Panc1 (cell line): ENCODE data around the gene SLC44A3. TPM values are rescaled to one million over a fixed set of nuclear protein-coding genes. Genes with fewer than 3 reads are reported as not detected.

ENCODE experiments used
- ATAC-seq: fragments of 200-7000 bp; cut with Tn5 transposase; 2 replicates; pipeline ENCODE4 v1.9.1; 2020; ENCODE audit warnings: mild to moderate bottlenecking, moderate library complexity
- BruUV-seq: library from RNA; stranded (reverse); fragments of 400-500 nt; replicated peaks from 2 replicates; lab custom pipeline; 2021; lab: Mats Ljungman, UMichigan
- CTCF ChIA-PET: fragments of 300-600 bp; sonication (Branson Sonifier 250); formaldehyde crosslinking; loops from one replicate; lab custom pipeline; 2022; ENCODE audit warnings: antibody characterized with exemption; lab: Charles Lee
- POLR2A ChIA-PET: fragments of 300-600 bp; sonication (Branson Sonifier 250); formaldehyde crosslinking; loops from one replicate; lab custom pipeline; 2022; ENCODE audit warnings: antibody characterized with exemption; lab: Charles Lee
- DNase-seq: peaks from one replicate; pipeline ENCODE4 v3.0.0-alpha.2; 2010; ENCODE audit warnings: low read depth, low spot score
- H3K27ac ChIP-seq: 2 replicates; pipeline ENCODE4 v1.5.1; 2011; ENCODE audit warnings: mild to moderate bottlenecking, low read length, inconsistent platforms
- H3K27me3 ChIP-seq: fragments of 200-500 bp; sonication (Bioruptor generic); 2 replicates; pipeline ENCODE4 v1.6.0; 2014; ENCODE audit warnings: low read length, inconsistent platforms; ENCODE audit not compliant: control insufficient read depth, insufficient read depth
- H3K36me3 ChIP-seq: fragments of 200-500 bp; sonication (Bioruptor generic); 2 replicates; pipeline ENCODE4 v1.5.1; 2014; ENCODE audit warnings: inconsistent platforms, mild to moderate bottlenecking, low read length, moderate library complexity; ENCODE audit not compliant: control insufficient read depth, insufficient read depth
- H3K4me1 ChIP-seq: 2 replicates; pipeline ENCODE4 v1.5.1; 2011; ENCODE audit warnings: inconsistent platforms, mild to moderate bottlenecking, low read length, moderate library complexity; ENCODE audit not compliant: control insufficient read depth, insufficient read depth
- H3K4me3 ChIP-seq, 2 experiments: 2 replicates each; pipeline ENCODE4 v1.5.1; 2011 to 2012; ENCODE audit warnings: low read depth in 2 of 2, low read length in 2 of 2, mild to moderate bottlenecking in 2 of 2, inconsistent platforms in 1 of 2, moderate library complexity in 1 of 2
- H3K9me3 ChIP-seq: fragments of 200-500 bp; sonication (Bioruptor generic); 2 replicates; pipeline ENCODE4 v1.5.1; 2014; ENCODE audit warnings: low read depth, mild to moderate bottlenecking, inconsistent platforms, low read length, moderate library complexity; ENCODE audit not compliant: control insufficient read depth, insufficient read depth
- POLR2AphosphoS5 ChIP-seq: IDR thresholded peaks from 2 replicates; pipeline ENCODE4 v1.6.1; 2012; ENCODE audit warnings: mild to moderate bottlenecking, low read depth, low read length, moderate library complexity
- SIN3A ChIP-seq: IDR thresholded peaks from 2 replicates; pipeline ENCODE4 v1.6.1; 2012; ENCODE audit warnings: low read depth, mild to moderate bottlenecking, low read length, moderate library complexity, borderline replicate concordance; ENCODE audit not compliant: insufficient read depth
- TCF7L2 ChIP-seq: IDR thresholded peaks from 2 replicates; pipeline ENCODE4 v1.6.1; 2011; ENCODE audit warnings: mild to moderate bottlenecking, low read depth, low read length, inconsistent platforms
- in situ Hi-C: cut with HindIII; loops from 2 replicates; pipeline ENCODE4 v1.10.0; 2016; ENCODE audit warnings: low sequenced_read_pairs, low pct_unique_long_range_greater_than_20kb
- intact Hi-C: fragments of 100-400 bp; cut with micrococcal nuclease; formaldehyde crosslinking; loops from one replicate; pipeline ENCODE4 v1.10.0; 2022; ENCODE audit not compliant: unreplicated experiment
- total RNA-seq: library from RNA; stranded (reverse); gene quantifications from one replicate; pipeline ENCODE4 v1.2.1, GENCODE V29; 2021; ENCODE audit not compliant: unreplicated experiment
- TF ChIP-seq, protein P1 (sequence below): fragments of 450-650 bp; IDR thresholded peaks from 2 replicates; pipeline ENCODE4 v1.5.1; 2017; ENCODE audit warnings: mild to moderate bottlenecking
- TF ChIP-seq, protein P2 (sequence below), 2 experiments: IDR thresholded peaks; 2 replicates each; pipeline ENCODE4 v1.6.1; 2011 to 2012; ENCODE audit warnings: low read depth in 2 of 2, control low read depth in 1 of 2, low read length in 1 of 2, mild to moderate bottlenecking in 1 of 2, moderate library complexity in 1 of 2; ENCODE audit not compliant: insufficient read depth in 1 of 2

SLC44A3 gene
- total RNA-seq, 1 experiment from 2014 or later: 1.3 TPM

DNA sequence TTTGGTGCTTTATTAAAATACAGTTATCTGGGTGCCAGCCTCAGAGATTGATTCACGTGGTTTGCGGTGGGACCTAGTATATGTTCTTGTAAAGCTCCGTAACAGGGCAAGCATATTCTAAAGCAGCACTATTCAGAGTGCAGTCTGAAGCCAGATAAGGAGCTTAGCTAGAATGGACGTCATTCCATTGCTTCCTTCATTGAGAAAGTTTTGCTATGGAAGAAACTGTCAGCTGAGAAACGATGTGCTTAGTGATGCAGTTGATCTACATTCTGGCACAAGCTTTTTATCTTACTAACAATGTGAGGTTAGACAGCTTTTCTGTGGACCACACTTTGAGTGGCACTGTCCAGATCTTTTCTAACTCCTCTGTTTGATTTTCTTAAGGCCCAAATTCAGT lies 26.2 kb downstream of the SLC44A3 start:
- TF ChIP-seq POLR2AphosphoS5 (no peak), TCF7L2 (no peak), SIN3A (no peak)
- TF ChIP-seq, protein P1, sequence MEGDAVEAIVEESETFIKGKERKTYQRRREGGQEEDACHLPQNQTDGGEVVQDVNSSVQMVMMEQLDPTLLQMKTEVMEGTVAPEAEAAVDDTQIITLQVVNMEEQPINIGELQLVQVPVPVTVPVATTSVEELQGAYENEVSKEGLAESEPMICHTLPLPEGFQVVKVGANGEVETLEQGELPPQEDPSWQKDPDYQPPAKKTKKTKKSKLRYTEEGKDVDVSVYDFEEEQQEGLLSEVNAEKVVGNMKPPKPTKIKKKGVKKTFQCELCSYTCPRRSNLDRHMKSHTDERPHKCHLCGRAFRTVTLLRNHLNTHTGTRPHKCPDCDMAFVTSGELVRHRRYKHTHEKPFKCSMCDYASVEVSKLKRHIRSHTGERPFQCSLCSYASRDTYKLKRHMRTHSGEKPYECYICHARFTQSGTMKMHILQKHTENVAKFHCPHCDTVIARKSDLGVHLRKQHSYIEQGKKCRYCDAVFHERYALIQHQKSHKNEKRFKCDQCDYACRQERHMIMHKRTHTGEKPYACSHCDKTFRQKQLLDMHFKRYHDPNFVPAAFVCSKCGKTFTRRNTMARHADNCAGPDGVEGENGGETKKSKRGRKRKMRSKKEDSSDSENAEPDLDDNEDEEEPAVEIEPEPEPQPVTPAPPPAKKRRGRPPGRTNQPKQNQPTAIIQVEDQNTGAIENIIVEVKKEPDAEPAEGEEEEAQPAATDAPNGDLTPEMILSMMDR: no peak
- TF ChIP-seq, protein P2, sequence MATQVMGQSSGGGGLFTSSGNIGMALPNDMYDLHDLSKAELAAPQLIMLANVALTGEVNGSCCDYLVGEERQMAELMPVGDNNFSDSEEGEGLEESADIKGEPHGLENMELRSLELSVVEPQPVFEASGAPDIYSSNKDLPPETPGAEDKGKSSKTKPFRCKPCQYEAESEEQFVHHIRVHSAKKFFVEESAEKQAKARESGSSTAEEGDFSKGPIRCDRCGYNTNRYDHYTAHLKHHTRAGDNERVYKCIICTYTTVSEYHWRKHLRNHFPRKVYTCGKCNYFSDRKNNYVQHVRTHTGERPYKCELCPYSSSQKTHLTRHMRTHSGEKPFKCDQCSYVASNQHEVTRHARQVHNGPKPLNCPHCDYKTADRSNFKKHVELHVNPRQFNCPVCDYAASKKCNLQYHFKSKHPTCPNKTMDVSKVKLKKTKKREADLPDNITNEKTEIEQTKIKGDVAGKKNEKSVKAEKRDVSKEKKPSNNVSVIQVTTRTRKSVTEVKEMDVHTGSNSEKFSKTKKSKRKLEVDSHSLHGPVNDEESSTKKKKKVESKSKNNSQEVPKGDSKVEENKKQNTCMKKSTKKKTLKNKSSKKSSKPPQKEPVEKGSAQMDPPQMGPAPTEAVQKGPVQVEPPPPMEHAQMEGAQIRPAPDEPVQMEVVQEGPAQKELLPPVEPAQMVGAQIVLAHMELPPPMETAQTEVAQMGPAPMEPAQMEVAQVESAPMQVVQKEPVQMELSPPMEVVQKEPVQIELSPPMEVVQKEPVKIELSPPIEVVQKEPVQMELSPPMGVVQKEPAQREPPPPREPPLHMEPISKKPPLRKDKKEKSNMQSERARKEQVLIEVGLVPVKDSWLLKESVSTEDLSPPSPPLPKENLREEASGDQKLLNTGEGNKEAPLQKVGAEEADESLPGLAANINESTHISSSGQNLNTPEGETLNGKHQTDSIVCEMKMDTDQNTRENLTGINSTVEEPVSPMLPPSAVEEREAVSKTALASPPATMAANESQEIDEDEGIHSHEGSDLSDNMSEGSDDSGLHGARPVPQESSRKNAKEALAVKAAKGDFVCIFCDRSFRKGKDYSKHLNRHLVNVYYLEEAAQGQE (IDR thresholded peaks at IDR 0.05; ENCODE audit: insufficient read depth in 1 of 2, low read depth in 2 of 2, low read length in 1 of 2): no peak
- in situ Hi-C loops: no loop called here
- Histone ChIP-seq H3K9me3 (no peaks in the 10 kb centered on the region), H3K27me3 (no peaks in the 10 kb centered on the region), H3K27ac (no peak overlapping the region), H3K36me3 (no peaks in the 10 kb centered on the region), H3K4me3 (no peak overlapping the region), H3K4me1 (no peaks in the 10 kb centered on the region)
- ChIA-PET POLR2A (no interaction called here), CTCF (no interaction called here)
- DNase-seq (no peak), ATAC-seq (no peak)
- BruUV-seq: no TSS peak
- intact Hi-C loops: no loop called here

DNA sequence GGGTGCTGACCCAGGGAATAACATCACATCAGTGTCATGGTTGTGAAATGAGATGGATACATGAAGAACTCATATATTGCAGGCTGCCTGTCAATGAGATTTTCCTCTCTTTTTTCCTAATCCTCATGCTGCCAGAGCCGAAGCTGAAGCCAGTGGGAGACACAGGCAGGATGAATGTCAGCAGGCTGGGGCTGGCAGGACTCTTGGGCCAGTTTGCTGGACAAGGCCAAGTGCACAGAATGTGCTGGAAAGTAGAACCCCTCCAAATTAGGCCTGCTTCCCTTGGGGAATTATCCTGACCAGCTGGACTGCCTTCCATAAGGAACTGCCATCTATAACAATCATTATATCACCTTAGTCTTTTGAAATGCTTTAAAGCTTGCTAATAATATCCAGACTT lies 31.4 kb downstream of the SLC44A3 start:
- in situ Hi-C loops: no loop called here
- ATAC-seq (no peak), DNase-seq (no peak)
- H3K27ac ChIP-seq: no peak overlapping the region
- TF ChIP-seq, protein P2 (IDR thresholded peaks at IDR 0.05; ENCODE audit: insufficient read depth in 1 of 2, low read depth in 2 of 2, low read length in 1 of 2): no peak
- TF ChIP-seq SIN3A (no peak), POLR2AphosphoS5 (no peak)
- H3K27me3 ChIP-seq: no peaks in the 10 kb centered on the region
- no TSS peak for BruUV-seq
- H3K36me3 ChIP-seq: no peaks in the 10 kb centered on the region
- ChIA-PET POLR2A (no interaction called here), CTCF (no interaction called here)
- intact Hi-C loops: no loop called here
- H3K4me3 ChIP-seq: no peak overlapping the region
- H3K9me3 ChIP-seq: no peaks in the 10 kb centered on the region
- H3K4me1 ChIP-seq: no peaks in the 10 kb centered on the region
